Measurements from ENCODE around the gene LMO2.

Gene LMO2

GRCh38 chr11:33891714-33892327 is at the start of gene LMO2:
LMO2 (minus strand) TSS chr11:33892076; CDS start chr11:33869716, 22,360 bp downstream.
- no peak within 1 kb of the TSS for H3K27ac ChIP-seq
- no peak within 1 kb of the TSS for H3K4me3 ChIP-seq (ENCODE audit: low read depth, low read length)
- in situ Hi-C loops (cut with HindIII; ENCODE audit: low pct_ligation_motif_present, low sequenced_read_pairs), result no loop called here
- H3K36me3 ChIP-seq (replicated peaks), result no peaks in the 10 kb centered on the region
- H3K27me3 ChIP-seq (replicated peaks), result no peaks in the 10 kb centered on the region
- TF ChIP-seq CTCF (IDR thresholded peaks at IDR 0.05; ENCODE audit: low read depth, low read length, missing control alignments), result no peak
- DNase-seq, result no peak

- TF ChIP-seq CTCF (IDR thresholded peaks at IDR 0.05; ENCODE audit: low read depth, low read length, missing control alignments), result no peak
- no peak for DNase-seq
- in situ Hi-C loops (cut with HindIII; ENCODE audit: low pct_ligation_motif_present, low sequenced_read_pairs), result no loop called here
Measured at GRCh38 chr11:33940538-33940815, 48.6 kb upstream of the LMO2 start.

GRCh38 chr11:33936725-33937604 is 45.1 kb upstream of the LMO2 start:
- TF ChIP-seq CTCF (IDR thresholded peaks at IDR 0.05; ENCODE audit: low read depth, low read length, missing control alignments), result no peak
- H3K27me3 ChIP-seq (replicated peaks), result no peaks in the 10 kb centered on the region
- peak; percentile 89 for DNase-seq
- H3K27ac ChIP-seq, result peak overlapping the region; percentile 88
- H3K4me3 ChIP-seq (ENCODE audit: low read depth, low read length), result no peak overlapping the region
- H3K36me3 ChIP-seq (replicated peaks), result no peaks in the 10 kb centered on the region
- in situ Hi-C loops (cut with HindIII; ENCODE audit: low pct_ligation_motif_present, low sequenced_read_pairs), result no loop called here

More at GRCh38 chr11:33940538-33940815, 48.6 kb upstream of the LMO2 start:
- Histone ChIP-seq H3K36me3 (replicated peaks) (no peaks in the 10 kb centered on the region), H3K27ac (no peak overlapping the region), H3K4me3 (ENCODE audit: low read depth, low read length) (no peak overlapping the region), H3K27me3 (replicated peaks) (no peaks in the 10 kb centered on the region)

- in situ Hi-C loops (cut with HindIII; ENCODE audit: low pct_ligation_motif_present, low sequenced_read_pairs), result no loop called here
Measured at GRCh38 chr11:33935461-33936456, 43.9 kb upstream of the LMO2 start.

More at GRCh38 chr11:33935461-33936456, 43.9 kb upstream of the LMO2 start:
- no peaks in the 10 kb centered on the region for H3K27me3 ChIP-seq (replicated peaks)
- TF ChIP-seq CTCF (IDR thresholded peaks at IDR 0.05; ENCODE audit: low read depth, low read length, missing control alignments), result no peak
- H3K27ac ChIP-seq, result no peak overlapping the region
- DNase-seq, result no peak
- H3K4me3 ChIP-seq (ENCODE audit: low read depth, low read length), result no peak overlapping the region
- H3K36me3 ChIP-seq (replicated peaks), result no peaks in the 10 kb centered on the region

All from brain microvascular endothelial cell (primary cell).